Stimulated activated naive CD8-positive, alpha-beta T cell treated with anti-CD3 and anti-CD28 coated beads, Interleukin-15, amount 100 ng/mL, for 72 hours (primary cell): ENCODE data around the gene KCNQ1.

ENCODE experiments used
- ATAC-seq: fragments of 150-1000 bp; cut with Tn5 transposase; 2 replicates; pipeline ENCODE4 v1.10.0; 2021; ENCODE audit warnings: mild to moderate bottlenecking, moderate library complexity
- DNase-seq, 2 donors: peaks; one replicate each; pipeline ENCODE4 v3.0.0; 2021 to 2022
- H3K27ac Mint-ChIP-seq, 2 donors: one replicate each; pipeline ENCODE4 v1.8.0; 2022; ENCODE audit warnings: mild to moderate bottlenecking in 2 of 2, mixed read lengths in 2 of 2, moderate library complexity in 2 of 2
- H3K27me3 Mint-ChIP-seq: one replicate; pipeline ENCODE4 v1.8.0; 2022; ENCODE audit warnings: mixed read lengths
- H3K4me1 Mint-ChIP-seq: one replicate; pipeline ENCODE4 v1.8.0; 2022; ENCODE audit warnings: mild to moderate bottlenecking, mixed read lengths
- H3K4me3 Mint-ChIP-seq, 2 donors: one replicate each; pipeline ENCODE4 v1.8.0; 2022; ENCODE audit warnings: mild to moderate bottlenecking in 2 of 2, mixed read lengths in 2 of 2, moderate library complexity in 1 of 2
- H3K9me3 Mint-ChIP-seq, 2 donors: one replicate each; pipeline ENCODE4 v1.8.0; 2022; ENCODE audit warnings: mixed read lengths in 2 of 2

Gene KCNQ1

DNA sequence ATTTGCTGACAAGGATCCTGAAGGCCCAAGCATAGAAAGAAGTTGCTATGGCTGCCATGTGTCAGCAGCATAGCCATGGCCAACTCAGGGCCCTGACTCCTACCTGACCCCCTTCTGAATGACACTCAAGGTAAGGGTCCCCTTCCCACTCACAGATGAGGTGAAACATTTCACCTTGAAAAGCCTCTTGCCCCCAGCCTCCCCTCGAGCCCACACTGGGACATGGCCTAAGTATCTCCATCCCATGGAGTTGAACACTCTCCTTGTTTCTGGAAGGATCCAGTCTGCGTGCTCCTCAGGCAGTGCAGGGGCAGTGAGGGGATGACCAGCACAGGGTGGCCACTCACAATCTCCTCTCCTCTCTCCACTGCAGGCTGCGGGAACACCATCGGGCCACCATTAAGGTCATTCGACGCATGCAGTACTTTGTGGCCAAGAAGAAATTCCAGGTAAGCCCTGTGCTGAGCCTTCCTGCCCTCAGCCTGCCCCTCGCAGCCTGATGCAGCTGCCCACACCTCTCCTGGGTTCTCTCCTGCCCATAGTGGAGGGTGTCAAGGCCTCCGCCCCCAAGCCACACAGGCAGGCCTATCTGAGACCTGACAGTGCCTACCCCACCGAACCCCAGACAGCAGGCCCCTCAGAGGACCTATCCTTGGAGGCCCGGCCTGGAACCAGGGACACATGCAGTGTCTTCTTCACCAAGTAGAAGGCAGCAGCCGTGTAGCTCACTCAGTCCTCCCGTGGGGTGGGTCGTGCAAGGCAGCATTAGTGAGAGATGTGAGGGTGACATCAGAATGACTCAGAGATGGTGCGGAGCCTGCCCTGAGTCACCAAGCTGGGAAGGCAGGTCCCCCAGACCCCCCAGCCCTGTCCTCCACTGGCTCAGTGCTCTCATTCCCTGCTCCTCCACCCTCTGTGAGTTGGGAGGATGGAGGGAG, 323.9 kb downstream of the KCNQ1 start:
- H3K27ac Mint-ChIP-seq: peak overlapping the region in 1 of 2 donors; percentile 5
- H3K4me3 Mint-ChIP-seq: no peak overlapping the region
- DNase-seq (peak in 1 of 2 donors; percentile 10), ATAC-seq (no peak)
- H3K27me3 Mint-ChIP-seq: no peaks in the 10 kb centered on the region
- H3K4me1 Mint-ChIP-seq: peaks cover 24% of the 10 kb centered on the region
- no peaks in the 10 kb centered on the region for H3K9me3 Mint-ChIP-seq

DNA sequence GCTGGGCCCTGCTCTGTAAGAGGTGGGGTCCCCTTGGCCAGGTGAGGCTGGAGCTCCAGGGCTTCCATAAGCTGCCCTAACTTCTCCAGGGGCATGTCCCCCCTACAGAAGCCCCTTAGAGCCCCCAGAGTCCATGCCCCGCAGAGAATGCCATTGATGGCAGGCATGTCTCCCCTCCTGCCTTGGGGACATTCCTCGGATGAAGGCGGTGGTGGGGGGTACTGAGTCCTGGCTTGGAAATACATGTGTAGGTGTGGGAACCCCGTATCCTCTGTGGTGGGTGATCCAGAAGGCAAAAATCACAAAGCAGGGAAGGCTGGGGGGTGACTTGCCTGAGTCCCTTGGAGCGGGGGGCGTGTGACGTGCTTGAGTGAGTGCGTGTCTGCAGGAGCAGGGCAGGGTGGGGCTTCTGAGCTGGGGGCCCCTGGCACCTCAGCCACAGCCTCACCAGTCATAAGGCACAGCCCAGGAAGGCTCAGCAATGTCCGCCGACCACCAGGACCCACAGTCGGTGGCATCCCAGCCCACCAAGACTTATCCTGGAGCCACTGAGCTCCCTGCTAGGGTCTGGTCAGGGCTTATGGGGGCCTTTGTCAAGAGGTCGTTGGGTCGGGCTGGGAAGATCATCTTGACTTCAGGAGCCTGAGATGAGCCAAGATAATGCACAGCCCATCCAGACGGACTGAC, 324.7 kb downstream of the KCNQ1 start:
- Mint-ChIP-seq H3K27ac (no peak overlapping the region), H3K4me3 (no peak overlapping the region), H3K4me1 (peaks cover 32% of the 10 kb centered on the region), H3K9me3 (no peaks in the 10 kb centered on the region), H3K27me3 (no peaks in the 10 kb centered on the region)
- DNase-seq (peak in 1 of 2 donors; percentile 8), ATAC-seq (no peak)

DNA sequence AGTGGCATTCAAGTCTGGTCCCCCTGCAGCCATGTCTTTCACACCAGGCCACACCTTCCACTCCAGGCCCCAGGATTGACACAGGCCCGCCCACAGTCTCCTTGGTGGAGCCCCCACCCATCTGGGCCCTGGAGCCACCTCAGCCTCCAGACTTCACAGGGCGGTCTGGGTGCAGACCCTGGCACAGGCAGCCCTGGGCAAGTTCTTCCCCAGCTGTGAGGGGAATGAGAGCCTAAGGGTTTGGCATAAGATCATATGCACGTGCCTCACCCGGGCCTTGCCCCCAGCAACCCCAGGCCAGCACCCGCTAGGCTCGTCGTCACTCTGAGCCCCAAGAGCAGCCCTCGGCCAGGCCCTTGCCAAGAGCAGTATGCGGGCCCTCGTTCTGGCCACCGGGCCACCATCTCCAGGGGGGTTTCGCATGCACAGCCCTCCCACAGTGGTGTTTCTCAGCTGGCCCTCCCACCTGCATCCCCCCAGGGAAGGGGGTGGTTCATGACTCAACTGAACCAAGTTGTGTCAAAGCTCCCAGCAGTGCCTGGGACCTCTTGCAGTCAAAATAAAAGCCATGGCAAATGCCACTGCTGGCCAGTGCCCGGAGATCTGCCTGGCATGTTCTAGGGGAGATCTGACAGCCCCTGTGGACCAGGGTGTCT, 325.4 kb downstream of the KCNQ1 start:
- no peak for ATAC-seq
- no peaks in the 10 kb centered on the region for H3K9me3 Mint-ChIP-seq
- H3K4me3 Mint-ChIP-seq: no peak overlapping the region
- H3K27me3 Mint-ChIP-seq: no peaks in the 10 kb centered on the region
- peak in 1 of 2 donors; percentile 6 for DNase-seq
- no peak overlapping the region for H3K27ac Mint-ChIP-seq
- H3K4me1 Mint-ChIP-seq: peaks cover 39% of the 10 kb centered on the region

DNA sequence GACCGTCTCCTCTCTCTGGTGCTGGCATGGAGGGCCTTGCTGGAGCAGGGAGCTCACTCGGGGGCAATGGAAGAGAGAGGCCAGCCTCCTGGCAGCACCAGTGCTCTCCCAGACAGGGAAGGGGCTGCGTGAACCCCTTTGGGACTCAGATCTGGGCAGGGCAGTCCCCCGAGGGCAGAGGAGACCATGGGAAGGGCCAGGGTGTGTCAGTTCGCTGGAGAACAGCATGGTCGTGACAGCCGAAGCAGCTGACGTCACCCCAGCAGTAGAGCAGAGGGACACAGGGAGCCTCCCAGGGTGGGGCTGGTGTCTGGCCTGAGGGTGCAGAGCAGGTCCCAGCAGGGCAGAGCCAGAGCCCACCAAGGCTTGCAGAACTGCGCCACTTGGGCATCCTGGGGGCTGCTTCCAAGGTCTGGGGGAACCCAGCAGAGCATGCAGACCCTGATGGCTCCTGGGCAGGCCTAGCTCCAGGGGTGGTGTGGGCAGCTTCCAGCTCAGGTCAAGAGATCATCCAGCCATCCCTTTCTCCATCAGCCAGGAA, 326.0 kb downstream of the KCNQ1 start:
- no peak for ATAC-seq
- Mint-ChIP-seq H3K27me3 (no peaks in the 10 kb centered on the region), H3K4me3 (no peak overlapping the region), H3K4me1 (peaks cover 41% of the 10 kb centered on the region), H3K27ac (no peak overlapping the region), H3K9me3 (no peaks in the 10 kb centered on the region)
- DNase-seq: peak in 1 of 2 donors; percentile 6

DNA sequence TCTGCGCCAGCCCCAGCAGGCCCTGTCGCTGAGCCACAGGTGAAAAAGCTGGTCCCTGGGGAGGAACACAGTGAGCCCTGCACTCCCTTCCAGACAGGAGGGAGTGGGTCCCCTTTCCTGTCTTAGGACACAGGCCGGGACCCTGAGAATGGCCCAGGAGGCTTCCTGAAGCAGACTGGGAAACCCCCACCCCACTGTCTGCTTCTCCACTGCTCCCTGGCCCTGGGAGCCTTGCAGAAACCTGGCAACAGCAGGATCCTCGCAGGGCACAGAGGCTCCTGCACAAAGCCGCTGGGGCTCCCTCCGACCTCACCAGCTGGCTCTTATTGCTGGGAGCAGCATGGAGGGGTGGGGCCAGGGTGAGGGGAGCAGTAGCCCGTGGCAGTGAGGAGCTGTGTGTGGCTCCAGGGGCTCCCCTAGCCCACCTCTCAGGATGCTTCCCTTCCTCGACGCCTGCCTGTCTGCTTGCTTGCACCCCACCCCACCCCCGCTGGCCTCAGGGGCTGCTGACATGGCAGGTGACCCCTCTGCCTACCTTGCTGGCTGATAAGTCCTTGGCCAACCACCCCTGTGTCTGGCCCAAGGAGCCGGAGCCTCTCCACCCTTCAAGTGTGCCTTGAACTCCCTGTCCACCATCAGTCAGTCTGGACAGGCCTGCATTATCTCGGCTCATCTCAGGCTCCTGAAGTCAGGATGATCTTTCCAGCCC, 327.1 kb downstream of the KCNQ1 start:
- no peaks in the 10 kb centered on the region for H3K9me3 Mint-ChIP-seq

DNA sequence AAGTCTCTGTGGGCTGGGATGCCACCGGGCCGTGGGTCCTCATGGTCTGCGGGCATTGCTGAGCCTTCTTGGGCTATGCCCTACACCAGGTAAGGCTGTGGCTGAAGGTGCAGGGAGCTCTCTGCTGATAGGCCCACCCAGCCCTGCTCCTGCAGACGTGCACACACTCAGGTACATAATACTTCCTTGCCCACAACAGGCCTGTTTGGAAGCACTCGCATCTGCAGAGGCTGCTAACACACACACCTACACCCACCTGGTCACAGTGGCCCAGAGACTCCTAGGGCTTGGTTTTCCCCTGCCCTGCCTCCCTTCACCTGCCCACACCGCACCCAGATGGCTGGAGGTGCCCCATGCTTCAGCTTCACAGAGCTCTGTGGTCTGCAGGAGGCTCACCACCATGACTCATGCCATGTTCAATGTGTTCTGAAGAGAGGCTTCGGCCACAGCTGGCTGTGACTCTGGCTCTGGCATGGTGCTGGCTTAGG, 327.8 kb downstream of the KCNQ1 start:
- no peaks in the 10 kb centered on the region for H3K9me3 Mint-ChIP-seq
- peak; percentile 85 for ATAC-seq

More for the DNA sequence above, 327.1 kb downstream of the KCNQ1 start:
- H3K4me1 Mint-ChIP-seq: peaks cover 41% of the 10 kb centered on the region
- H3K4me3 Mint-ChIP-seq: no peak overlapping the region
- DNase-seq (peak in 1 of 2 donors; percentile 4), ATAC-seq (no peak)
- peak overlapping the region in 1 of 2 donors; percentile 49 for H3K27ac Mint-ChIP-seq
- no peaks in the 10 kb centered on the region for H3K27me3 Mint-ChIP-seq

DNA sequence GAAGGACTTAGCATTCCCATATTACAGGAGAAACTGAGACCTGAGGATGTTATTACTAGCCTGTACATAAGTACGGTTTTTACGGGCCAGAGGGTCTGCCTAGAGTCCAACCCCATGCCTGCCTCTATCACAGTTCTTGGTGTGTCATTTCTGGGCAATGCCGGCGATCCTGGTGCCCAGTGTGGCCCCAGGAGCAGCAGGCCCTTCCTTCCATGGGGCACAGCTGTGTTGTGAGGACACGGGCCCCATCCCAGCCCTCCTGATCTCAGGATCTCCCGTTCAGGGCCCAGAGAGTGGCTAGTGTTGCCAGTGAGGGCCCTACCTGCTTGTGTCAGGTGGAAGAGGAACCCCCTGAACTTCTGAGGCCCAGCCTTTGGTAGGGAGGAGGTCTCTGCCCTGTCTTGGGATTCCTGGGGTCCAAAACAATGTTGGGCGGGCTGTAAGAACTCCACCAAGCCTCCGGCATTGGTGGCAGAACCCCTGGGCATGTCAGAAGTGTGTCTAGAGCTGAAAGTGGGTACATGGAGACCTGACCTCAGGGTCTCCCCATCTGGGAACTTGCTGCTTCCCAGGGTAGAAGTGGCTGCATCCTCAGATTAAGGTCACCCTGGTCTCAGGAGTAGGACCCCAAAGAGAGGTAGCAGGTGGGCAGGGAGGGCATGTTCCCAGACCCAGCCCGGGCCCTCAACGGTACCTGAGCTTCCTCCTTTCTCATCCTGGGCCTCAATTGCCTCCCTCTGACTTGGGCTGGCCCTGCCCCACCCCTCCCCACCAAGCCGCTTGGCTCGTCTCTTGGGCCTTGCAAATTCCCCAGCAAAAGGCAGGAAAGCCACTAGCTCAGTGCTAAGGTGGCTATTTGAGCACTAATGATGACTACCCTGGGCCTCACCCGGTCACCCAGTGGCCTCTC, 329.6 kb downstream of the KCNQ1 start:
- no peak for ATAC-seq
- H3K27ac Mint-ChIP-seq: peak overlapping the region in 1 of 2 donors; percentile 12

More for the DNA sequence above, 327.8 kb downstream of the KCNQ1 start:
- H3K4me3 Mint-ChIP-seq: no peak overlapping the region
- H3K4me1 Mint-ChIP-seq: peaks cover 41% of the 10 kb centered on the region
- H3K27me3 Mint-ChIP-seq: no peaks in the 10 kb centered on the region
- peak; percentile 41 to 48 for DNase-seq
- peak overlapping the region in 1 of 2 donors; percentile 49 for H3K27ac Mint-ChIP-seq

DNA sequence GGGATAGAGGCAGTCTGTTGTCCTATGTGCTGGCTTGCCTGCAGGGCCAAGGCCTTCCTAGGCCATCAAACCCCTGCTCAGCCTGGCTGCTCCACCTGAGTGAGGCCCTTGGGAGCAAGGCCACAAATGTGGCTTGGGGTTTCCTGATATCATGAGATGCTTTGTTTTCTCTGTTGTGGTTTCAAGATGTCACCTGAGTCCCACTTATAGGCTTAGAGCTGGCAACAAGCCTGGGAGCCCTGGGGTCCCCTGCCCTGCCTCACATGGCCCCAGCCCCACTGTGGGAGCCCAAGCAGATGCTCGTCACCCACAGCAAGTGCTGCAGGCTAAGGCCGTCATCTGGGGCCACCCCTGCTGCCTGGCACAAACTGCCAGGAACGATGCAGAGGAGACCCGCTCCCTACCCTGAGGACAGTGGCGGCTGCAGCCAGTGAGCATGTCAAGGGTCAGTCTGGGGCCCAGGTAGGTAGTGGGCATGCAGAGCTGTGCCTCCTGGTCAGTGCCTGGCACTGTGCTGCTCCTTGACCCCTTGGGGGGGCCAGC, 330.3 kb downstream of the KCNQ1 start:
- no peaks in the 10 kb centered on the region for H3K27me3 Mint-ChIP-seq
- H3K4me1 Mint-ChIP-seq: peaks cover 36% of the 10 kb centered on the region
- ATAC-seq (peak; percentile 22), DNase-seq (peak in 1 of 2 donors; percentile 11)
- H3K27ac Mint-ChIP-seq: peak overlapping the region in 1 of 2 donors; percentile 65
- no peak overlapping the region for H3K4me3 Mint-ChIP-seq
- no peaks in the 10 kb centered on the region for H3K9me3 Mint-ChIP-seq

More for the DNA sequence above, 329.6 kb downstream of the KCNQ1 start:
- peak in 1 of 2 donors; percentile 7 for DNase-seq
- Mint-ChIP-seq H3K27me3 (no peaks in the 10 kb centered on the region), H3K4me3 (no peak overlapping the region), H3K4me1 (peaks cover 36% of the 10 kb centered on the region), H3K9me3 (no peaks in the 10 kb centered on the region)

DNA sequence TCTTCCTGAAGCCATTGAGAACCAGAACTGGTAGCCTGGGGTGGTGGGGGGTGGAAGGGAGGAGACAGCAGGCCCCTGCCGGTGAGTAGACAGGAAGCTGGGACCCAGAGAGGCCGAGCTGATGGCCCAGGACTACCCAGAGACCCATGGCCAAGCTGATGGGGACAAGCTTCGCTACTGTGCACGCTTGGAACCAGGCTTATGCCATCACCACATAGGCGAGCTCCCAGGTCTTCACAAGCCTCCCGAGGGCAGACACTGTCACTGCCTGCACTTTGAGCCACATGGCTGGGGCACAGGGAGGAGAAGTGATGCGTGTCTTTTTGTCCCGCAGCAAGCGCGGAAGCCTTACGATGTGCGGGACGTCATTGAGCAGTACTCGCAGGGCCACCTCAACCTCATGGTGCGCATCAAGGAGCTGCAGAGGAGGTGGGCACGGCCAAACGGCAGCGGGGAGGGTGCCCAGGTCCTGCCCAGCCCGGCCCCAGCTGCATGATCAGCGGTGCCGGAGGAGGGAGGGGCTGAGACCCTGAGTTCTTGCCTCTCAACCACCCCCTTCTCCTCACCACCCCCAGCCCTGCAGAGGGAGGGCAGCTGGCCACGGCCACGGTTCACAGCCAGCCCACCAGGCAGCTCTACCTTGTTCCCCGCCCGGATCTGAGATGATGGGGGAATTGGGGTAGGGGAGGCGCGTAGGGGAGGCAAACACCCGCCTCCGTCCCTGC, 331.0 kb downstream of the KCNQ1 start:
- Mint-ChIP-seq H3K9me3 (no peaks in the 10 kb centered on the region), H3K4me3 (no peak overlapping the region), H3K27me3 (no peaks in the 10 kb centered on the region), H3K27ac (no peak overlapping the region), H3K4me1 (peaks cover 36% of the 10 kb centered on the region)
- no peak for ATAC-seq
- peak in 1 of 2 donors; percentile 9 for DNase-seq

DNA sequence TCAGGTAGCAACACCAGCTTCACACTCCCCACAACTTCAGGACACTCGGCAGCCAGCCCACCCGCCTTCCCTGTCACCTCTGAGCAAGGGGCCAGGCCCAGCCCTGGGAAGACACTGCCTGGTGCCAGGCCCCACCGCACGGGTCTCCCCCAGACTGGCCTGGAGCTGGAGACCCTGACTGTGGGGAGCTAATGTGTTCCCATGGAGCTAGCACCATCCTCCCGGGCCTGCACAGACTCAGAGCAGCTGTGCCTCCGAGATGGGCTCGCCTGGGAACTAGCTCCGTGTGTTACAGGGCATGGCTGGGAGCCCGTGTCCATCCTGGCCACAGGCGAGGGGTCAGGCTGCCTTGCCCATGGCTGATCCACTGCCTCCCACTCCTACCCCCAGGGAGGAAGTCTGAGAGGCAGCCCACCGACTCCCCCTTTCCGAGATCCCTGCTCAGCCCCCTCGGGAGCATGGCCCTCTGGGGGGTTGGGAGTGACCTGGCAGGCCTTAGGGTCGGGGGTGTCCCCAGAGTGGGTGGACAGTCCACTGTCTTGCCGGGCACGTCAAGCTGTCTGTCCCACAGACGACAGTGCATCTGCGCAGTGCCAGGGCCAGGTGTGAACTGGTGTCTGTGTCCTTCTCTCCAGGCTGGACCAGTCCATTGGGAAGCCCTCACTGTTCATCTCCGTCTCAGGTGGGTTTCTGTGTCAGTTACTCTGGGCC, 331.7 kb downstream of the KCNQ1 start:
- DNase-seq: peak in 1 of 2 donors; percentile 7
- ATAC-seq: no peak
- no peaks in the 10 kb centered on the region for H3K27me3 Mint-ChIP-seq
- no peak overlapping the region for H3K27ac Mint-ChIP-seq
- H3K4me3 Mint-ChIP-seq: no peak overlapping the region
- H3K9me3 Mint-ChIP-seq: no peaks in the 10 kb centered on the region
- peaks cover 36% of the 10 kb centered on the region for H3K4me1 Mint-ChIP-seq

DNA sequence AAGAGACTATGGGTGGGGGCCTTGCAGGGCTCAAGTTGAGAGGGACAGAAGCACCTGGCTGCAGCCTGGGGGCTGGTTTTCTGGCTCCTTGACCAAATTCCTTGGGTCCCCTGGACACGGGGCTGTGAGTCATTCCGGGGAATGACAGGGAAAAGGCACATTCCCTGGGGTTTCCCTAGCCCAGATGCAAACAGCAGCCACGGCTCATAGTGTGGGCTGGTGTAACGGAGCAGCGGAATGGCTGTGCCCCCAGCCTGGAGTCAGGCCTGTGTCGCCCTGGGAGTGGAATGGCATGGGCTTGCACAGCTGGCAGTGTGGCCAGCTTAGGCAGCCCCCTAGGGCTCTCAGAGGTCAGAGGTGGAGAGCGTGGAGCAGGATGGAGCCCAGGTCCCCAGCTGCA, 332.6 kb downstream of the KCNQ1 start:
- no peaks in the 10 kb centered on the region for H3K9me3 Mint-ChIP-seq
- peaks cover 31% of the 10 kb centered on the region for H3K4me1 Mint-ChIP-seq
- H3K27ac Mint-ChIP-seq: no peak overlapping the region
- no peak for ATAC-seq
- peak in 1 of 2 donors; percentile 4 for DNase-seq
- no peaks in the 10 kb centered on the region for H3K27me3 Mint-ChIP-seq
- H3K4me3 Mint-ChIP-seq: no peak overlapping the region

DNA sequence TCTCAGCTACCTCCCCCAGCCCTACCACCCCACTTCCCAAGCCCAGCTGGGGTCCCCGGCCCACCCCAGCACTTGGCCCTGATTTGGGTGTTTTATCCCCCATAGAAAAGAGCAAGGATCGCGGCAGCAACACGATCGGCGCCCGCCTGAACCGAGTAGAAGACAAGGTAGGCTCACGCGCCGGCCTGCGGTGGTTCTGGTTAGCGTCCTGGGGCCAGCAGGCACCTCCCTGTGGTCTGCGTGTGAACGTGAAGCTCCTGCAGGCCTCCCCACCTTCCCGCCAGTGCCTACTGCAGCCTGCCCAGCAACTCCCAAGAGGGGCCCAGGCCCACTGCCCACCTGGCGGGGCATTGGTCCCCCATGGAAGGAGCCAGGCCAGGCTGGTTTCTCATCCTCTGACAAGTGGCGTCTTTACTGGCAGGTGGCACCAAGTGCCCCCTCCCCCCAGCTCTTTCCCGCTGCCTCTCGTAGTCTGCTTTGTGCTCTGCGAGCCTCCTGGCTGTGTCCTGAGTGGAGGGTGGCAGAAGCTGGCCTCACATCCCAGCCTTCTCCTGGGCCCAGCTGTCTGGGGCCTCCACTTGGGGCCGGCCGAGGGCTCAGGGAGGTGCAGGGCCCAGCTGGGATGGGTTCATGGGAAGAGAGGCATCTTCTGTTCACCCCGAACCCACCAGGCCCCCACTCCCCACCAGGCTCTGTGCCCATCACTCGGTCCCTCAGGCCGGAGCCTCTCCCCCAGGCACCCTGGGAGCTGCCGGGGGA, 333.2 kb downstream of the KCNQ1 start:
- Mint-ChIP-seq H3K27ac (no peak overlapping the region), H3K4me3 (no peak overlapping the region), H3K9me3 (no peaks in the 10 kb centered on the region), H3K4me1 (peaks cover 24% of the 10 kb centered on the region), H3K27me3 (no peaks in the 10 kb centered on the region)
- DNase-seq: peak in 1 of 2 donors; percentile 8
- no peak for ATAC-seq
